Anterior cingulate cortex (tissue), 58 donors: Measurements from ENCODE around the gene LSP1.

Experiments
- DNase-seq, 58 donors: peaks; one replicate each; lab custom pipeline; 2025; lab: John Stamatoyannopoulos, UW

Gene LSP1

DNA sequence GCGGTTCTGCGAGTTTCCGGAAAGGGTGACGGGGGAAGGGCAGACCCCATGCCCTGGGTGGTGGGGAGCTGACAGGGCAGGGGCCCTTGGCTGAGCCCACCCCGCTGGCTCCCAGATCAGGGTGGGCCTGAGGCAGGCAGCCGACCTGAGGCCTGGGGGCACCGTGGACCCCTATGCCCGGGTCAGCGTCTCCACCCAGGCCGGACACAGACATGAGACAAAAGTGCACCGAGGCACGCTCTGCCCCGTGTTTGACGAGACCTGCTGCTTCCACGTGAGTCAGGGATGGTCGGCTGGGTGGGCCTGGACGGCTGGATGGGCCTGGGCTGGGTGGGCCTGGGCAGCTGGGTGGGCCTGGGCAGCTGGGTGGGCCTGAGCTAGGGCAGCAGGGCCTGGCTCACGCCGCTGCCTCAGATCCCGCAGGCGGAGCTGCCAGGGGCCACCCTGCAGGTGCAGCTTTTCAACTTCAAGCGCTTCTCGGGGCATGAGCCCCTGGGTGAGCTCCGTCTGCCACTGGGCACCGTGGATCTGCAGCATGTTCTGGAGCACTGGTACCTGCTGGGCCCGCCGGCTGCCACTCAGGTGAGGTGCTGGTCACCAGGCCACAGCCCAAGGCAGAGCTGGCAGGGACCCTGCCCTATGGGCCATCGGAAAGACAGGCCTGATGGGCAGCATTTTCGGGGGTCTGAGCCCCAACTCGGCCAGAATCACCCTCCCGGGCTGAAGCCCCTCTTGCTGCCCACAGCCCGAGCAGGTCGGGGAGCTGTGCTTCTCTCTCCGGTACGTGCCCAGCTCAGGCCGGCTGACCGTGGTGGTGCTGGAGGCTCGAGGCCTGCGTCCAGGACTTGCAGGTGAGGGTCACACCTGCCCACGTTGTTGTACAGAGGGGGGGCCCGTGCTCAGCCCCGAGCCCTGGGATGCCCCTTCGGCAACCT is 16.6 kb upstream of the LSP1 start:
- no peak for DNase-seq

DNA sequence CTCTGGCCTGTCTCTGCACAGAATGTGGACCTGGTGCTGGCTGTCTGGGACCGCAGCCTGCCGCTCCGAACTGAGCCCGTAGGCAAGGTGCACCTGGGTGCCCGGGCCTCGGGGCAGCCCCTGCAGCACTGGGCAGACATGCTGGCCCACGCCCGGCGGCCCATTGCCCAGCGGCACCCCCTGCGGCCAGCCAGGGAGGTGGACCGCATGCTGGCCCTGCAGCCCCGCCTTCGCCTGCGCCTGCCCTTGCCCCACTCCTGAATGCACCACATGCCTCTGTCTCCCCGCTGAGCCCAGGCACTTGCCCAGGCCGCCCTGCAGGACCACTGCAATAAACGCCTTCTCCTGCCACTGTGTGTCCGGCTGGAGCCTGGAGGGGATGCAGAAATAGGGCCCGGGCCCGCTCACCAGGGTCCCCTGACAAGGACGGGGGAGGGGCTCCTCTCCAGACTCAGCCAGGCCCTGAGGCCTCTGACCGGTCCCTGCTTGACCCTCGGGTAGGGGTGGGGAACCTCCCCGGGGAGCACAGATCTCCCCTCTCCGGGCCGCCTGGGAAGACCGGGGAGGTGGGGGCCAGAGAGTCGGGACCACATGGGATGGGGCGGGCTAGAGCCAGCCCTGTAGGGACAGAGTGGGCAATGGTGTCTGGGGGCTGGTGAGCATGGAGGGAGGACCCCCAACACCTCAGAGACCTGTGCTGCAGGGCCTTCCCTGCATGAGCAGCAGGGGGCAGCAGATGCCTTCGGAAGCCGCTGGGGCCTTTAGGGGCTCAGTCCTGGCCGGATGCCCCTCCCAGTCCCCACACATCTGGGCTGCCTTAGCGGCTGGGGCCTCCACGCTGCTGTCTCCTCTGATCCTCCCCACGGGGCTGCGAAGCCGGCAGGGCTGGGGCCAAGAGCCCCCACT is 15.5 kb upstream of the LSP1 start:
- DNase-seq = peak in 25 of 58 donors; percentile 7 to 64 (median 27)

DNA sequence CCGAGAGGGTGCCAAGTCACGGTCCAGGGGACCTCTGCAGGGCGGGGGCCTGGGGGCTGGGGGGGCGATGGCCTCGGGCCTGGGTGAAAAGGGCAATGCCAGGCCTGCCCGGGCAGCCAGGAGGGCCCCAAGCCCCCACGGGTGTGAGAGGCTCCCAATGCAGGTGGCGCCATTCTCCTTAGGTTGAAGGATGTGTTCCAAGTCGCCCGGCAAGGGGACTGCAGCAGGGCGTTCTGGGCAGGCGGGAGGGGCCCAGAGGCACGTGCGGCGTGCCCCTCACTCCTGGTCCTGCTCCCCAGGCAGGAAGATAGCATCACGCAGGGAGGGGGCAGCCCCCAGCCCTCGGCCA is 14.8 kb upstream of the LSP1 start:
- DNase-seq = no peak

DNA sequence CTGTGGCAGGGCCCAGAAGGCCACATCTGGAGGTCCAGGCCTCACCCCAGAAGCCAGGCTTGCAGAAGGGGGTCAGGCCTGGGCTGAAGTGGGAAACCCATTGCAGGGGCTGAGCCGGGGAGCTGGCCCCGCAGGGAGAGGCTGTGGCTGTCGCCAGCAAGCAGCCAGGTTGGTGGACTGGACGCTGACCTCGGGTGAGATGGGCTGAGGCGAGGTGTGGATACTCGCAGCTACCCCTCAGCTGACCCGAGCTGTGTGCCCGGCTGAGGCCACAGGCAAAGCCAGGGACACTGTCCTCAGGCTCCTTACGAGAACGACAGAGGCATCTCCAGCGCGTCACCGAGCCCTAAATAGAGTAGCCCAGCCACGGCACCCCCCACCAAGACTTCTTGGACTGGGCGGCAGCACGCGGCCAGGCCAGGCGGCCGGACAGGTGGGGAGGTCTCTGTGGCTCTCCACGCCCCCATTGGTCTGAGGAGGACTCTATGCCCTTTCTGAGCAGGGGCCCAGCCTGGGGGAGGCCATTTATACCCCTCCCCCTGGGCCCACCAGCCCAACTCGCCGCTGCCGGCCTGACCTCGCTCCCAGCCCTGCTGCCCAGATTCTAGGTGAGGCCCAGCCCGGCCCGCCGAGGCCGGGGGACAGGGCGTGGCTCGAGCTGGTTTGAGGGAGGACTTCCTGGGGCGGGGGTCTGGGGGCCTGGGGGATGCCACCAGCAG is 14.3 kb upstream of the LSP1 start, which contains the start of gene TNNI2:
Gene TNNI2 (plus strand): TSS at position 556 of the 719 bp plus-strand sequence. CDS start 716 bp downstream, outside the sequence.
- DNase-seq = no peak

DNA sequence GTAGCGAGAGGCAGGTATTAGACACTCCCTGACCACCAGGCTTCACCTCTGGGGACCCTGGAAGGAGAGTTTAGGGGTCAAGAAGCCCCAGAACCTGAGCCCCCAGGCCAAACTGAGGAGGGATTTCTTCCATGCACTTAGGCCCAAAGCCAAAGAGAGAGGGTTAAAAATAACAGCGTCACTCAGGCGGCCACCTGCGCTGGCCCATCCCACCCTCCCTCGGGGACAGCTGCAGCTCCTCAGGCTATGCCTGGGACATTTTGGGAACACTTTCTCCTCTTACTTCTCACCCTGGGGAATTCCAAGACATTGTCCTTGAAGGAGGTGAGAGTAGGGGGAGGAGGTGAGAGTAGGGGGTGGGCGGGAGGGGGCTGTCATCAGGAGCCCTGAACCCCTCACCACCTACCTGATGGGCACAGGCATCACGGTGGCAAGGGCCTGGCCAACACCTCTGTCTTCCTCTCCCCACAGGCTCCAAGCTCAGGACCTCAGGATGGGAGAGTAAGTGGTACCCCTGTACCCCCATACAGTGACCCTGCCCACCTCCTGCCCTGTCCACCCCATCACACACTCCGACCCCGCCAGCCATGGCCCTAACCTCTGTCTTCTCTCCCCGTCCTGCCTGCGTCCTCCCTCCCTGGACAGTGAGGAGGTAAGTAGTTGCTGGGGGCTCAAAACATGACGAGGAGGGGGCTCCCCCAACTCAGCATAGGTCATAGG is 13.5 kb upstream of the LSP1 start:
- no peak for DNase-seq

DNA sequence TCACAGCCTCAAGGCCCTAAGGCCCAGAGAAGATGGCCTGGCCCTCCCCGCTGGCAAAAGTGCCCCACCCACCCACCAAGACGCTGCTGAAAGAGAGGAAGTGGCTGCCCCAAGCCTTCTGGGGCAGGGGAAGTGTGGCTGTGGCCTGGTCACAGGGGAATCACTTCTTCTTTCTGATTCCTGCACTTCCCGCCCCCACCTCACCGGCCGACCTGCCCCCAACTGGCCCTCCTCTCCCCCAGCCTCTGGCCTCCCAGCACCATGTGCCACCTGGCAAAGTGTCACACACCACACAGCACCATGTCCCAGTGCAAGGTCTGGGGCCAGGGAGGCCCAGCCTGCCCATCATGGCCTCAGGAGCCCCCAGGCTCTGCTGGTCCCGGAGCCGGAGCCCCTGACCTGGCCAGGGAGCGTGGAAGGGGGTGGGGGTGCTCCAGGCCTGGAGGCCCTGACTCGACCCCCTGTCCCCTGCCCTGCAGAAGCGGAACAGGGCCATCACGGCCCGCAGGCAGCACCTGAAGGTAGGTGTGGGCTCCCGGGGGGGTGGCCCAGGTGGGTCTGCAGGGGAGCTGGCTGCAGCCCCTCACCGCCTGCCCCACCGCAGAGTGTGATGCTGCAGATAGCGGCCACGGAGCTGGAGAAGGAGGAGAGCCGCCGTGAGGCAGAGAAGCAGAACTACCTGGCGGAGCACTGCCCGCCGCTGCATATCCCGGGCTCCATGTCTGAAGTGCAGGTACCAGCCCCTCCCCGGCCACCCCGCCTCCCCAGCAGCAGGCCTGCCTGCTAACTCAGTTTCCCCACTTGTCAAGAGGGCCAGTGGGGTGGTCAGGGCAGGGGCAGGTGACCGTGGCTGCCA is 12.7 kb upstream of the LSP1 start:
- peak in 11 of 58 donors; percentile 20 to 44 (median 33) for DNase-seq

DNA sequence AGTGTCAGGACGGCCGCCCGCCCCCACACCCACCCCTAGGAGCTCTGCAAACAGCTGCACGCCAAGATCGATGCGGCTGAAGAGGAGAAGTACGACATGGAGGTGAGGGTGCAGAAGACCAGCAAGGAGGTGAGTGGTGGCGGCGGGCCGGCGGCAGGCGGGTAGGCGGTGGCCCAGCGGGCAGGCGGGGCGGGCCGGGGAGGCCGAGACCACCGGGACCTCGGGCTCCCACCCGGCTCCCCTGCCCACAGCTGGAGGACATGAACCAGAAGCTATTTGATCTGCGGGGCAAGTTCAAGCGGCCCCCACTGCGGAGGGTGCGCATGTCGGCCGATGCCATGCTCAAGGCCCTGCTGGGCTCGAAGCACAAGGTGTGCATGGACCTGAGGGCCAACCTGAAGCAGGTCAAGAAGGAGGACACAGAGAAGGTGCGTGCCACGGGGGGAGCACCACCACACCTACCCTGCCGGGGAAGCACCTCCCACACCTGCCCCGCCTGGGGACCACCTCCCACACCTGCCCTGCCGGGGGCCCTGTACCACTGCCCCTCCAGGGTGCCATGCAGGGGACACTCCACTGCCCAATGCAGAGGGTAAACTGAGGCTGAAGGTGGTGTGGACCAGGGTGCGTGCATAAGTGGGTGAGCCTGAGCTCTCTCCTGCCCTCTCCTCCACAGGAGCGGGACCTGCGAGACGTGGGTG is 12.0 kb upstream of the LSP1 start:
- DNase-seq = no peak

DNA sequence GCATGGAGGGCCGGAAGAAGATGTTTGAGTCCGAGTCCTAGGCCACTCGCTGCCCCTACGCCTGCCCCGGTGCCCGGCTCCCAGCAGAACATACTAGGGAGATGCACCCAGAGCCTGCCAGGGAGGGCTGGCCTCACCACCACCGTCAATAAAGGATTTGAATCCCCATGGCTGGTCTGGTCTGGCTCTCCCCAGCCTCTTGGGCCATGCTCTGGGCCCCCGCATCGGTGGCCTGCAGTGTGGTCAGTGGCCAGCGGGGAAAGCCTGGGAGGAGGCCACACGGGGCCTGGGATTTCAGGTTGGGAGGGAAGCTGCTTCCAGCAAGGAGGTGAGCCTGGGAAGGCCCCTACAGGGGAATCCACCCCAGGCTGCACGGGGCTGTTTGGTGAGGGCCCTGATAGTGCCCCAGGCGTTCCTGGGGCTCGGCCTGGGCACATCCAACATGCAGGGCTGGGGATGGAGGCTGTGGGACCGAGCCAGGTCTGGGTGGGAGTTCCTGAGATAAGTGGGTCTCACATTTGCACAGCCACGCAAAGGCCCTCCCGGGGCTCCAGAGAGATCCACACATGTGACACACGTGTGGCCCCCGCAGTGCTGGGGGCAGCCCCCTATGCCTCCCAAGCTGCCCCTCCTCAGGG is 11.3 kb upstream of the LSP1 start:
- no peak for DNase-seq

DNA sequence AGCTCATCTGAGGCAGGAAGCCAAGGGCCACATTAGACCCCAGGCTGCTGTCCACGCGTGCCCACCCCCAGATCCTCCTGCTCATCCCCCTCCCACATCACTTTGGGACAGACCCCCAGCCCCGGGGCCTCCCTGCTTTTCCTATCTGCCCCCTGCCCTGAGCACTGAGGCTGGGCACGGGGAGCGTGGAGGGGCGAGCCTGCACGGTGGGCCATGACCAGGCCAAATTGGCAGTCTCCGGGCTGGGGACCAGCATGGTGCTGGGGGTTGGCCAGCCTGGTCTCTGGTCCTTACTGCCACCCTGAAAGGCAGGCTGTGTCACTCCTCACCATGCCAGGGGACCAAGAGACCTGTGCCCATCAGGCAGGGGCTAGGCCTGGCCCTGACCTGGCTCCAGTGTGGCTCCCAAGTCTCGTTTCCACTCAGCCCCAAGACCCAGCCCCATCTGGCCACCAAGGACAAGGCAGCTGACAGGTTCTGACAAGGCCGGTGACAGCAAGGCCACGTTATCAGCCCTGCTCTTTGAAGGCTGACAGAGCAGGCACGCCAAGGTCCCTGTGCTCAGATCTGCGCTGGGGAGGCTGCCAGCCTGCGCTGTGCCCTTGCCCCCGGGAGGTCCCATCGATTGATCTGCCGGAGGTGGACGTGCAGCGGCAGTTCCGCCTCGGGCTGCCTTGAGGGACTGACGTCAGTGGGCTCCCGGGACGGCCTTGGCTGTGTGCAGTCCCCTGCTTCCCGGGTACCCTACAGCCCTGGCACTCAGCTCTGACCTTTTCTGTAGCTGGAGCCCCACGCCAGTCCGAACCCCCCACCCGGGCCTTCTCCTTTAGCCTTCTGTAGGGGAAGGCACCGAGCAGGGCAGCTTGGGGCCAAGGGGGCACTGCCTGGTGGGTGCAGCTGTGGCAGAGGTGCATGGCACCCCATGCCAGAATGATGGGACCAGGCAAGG is 10.5 kb upstream of the LSP1 start:
- DNase-seq = no peak

DNA sequence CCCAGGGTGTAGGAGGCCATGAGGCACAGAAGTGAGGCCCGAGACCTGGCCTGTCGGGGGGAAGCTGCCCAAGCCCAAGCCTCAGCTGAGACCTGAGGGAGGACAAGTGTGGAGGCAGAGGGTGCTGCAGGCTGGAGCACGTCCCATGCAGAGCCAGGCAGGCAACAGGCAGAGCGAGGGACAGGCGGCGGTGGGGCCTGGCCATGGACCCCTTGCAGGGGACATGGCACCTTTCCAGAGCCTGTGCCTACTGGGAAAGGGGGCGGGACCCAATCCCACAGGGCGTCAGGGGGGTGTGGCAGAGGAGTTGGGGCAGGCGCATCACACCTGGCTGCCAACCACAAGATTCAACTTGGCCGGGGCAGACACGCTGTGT is 9.8 kb upstream of the LSP1 start:
- DNase-seq = no peak

DNA sequence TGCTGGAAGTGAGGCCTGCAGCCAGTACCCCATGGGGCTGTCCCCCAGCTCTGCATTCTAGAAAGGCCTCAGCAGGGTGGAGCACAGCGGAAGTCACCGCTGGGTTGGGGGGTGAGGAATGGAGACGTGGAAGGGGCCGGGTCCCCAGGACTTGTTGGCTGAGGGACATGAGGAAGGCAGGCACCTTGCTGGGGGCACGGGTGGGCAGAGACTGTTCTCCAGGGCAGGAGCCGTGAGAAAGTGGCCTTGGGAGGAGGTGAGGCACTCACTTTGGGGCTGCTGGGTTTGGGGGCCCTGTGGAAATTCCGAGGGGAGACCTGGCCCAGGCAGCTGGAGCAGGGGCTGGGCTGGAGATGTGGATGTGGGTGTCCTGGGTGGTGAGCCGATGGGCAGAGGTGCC is 9.1 kb upstream of the LSP1 start:
- DNase-seq = no peak

DNA sequence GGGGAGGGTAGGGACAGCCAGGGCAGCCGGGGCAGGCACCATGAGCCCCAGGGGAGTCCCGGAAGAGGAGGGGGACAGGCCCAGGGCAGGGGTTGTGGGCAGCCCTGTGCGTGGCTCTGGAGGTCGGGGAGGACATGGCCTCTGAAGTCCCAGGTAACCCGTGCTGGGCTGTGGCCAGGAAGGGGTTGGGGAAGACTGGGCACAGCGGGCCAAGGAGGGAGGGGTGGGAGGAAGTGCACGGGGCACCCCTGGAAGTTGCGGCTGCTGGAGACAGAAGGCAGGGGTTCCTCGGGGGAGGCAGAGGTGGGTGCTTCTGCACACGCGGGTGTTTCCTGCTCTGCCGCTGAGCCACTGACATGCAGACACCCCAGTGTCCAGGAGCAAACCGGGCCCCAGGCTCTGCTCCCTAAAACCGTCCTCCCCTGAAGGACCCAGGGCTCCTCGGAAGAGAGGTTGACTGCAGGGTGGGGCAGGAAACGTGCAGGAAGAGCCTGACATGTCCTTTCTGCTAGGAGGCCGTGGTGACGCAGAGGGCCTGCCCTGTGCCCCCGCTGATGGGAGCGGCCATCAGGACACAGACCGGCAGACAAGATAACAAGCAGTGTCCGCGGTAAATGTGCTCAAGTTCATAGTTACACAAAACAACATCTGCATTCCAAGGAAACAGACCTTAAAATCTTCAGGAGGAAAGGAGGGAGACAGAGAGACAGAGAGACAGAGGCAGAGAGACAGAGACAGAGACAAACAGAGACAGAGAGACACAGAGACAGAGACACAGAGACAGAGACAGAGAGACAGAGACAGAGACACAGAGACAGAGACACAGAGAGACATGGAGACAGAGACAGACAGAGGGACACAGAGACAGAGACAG is 8.4 kb upstream of the LSP1 start:
- DNase-seq = no peak

DNA sequence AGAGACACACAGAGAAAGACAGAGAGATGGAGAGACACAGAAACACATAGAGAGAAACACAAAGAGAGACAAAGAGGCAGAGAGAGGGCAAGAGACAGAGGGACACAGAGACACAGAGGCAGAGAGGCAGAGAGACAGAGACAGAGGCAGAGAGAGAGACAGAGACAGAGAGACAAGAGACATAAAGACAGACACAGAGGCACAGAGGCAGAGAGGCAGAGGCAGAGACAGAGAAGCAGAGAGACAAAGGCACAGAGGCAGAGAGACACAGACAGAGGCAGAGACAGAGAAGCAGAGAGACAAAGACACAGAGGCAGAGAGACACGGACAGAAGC is 7.8 kb upstream of the LSP1 start:
- DNase-seq = no peak

DNA sequence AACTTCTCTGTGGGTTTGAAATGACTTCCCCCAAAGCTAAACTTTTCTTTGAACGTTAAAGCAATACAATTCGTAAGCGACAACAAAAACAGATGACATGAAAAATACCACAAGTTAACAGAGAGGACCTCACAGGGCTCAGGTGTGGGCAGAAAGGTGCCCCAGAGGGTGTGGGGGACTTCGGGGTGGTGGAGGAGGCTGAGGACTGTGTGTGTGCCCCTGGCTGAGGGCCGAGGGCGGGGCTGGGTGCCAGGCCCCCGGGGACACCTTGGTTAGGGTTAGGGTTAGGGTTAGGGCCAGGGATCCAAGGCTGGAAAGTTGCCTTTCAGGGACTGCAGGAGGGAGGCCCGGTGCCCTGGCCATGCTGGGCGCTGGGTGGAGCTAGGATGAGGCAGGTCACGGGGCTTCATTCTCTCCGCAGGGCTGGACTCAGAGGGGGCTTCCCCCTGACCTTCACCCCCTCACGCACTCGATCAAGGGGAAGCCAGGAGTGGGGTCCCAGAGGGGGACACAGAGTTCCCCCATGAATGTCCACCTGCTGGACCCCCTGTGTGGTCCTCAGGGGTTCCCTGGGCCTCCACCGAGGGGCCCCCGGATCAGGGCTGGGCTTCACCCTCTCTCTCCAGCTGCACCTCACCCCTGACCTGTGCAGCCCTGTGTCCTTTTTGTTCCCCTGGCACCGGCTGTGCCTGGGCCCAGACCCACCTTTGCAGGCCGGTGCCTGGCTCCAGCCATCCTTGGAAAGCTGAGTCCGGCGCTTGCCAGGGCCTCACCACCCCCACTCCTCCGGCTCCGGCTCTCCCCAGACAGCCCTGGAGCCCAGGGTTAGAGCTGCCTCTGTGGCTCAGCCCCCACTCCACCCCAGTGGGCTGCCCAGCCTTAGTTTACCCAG is 7.1 kb upstream of the LSP1 start:
- no peak for DNase-seq

DNA sequence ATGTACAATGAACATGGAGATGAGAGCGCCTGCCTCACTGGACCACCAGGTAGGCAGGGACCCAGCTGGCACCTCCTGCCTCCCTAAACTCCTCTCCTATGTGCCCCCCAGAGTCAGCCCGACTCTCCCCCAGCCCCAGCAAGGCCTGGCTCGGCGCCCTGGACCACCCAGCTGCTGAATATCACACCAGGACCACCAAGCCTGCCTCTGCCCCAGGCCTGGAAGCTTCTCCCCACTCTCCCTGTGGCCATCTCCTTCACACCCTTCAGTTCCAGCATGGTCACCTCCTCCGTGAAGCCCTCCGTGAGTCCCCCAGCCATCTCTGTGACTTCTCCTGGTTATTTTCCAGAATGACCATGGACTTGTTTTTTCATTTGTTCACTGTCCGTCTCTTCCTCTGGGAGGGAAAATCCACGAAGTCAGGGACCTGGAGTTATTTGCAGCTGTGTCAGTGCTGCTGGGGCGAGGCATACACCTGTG is 6.4 kb upstream of the LSP1 start:
- no peak for DNase-seq
